K562 (cell line): ENCODE data around the gene SRI. TPM values are rescaled to one million over a fixed set of nuclear protein-coding genes. Genes with fewer than 3 reads are reported as not detected.

Source experiments
- ATAC-seq: fragments of 200-7000 bp; cut with Tn5 transposase; 3 replicates; pipeline ENCODE4 v1.9.1; 2020; ENCODE audit warnings: moderate library complexity
- BruUV-seq: library from RNA; stranded (reverse); fragments of 400-500 nt; replicated peaks from 2 replicates; lab custom pipeline; 2021; lab: Mats Ljungman, UMichigan
- CTCF ChIA-PET: fragments of 300-600 bp; formaldehyde crosslinking; extraction: SDS; loops from one replicate; lab custom pipeline; 2021; ENCODE audit warnings: low intra/inter-chr PET ratio; lab: Yijun Ruan, JAX
- POLR2A ChIA-PET: fragments of 300-600, 350-650 bp; sonication (Branson Sonifier 250); formaldehyde crosslinking; extraction: SDS; loops from one replicate; lab custom pipeline; 2021; ENCODE audit warnings: antibody characterized with exemption, inconsistent platforms; lab: Yijun Ruan, JAX
- DNase-seq, 4 experiments: peaks; one replicate each; pipeline versions ENCODE4 v3.0.0 to v3.0.0-alpha.2; 2011 to 2018; ENCODE audit warnings: low spot score in 3 of 4, mixed read lengths in 3 of 4; ENCODE audit errors: extremely low read depth in 1 of 4
- FAIRE-seq: peaks from 2 replicates; lab custom pipeline; 2011; peaks lifted over from hg19 to GRCh38; lab: Jason Lieb, UNC
- H2AFZ ChIP-seq: 2 replicates; pipeline ENCODE4 v1.6.0; 2011; ENCODE audit warnings: low read depth, low read length, control low read depth, inconsistent platforms
- H3K27ac ChIP-seq: fragments of 200-600 bp; 3 replicates; pipeline ENCODE4 v1.8.0; 2011; ENCODE audit warnings: low read depth, mild to moderate bottlenecking, control low read depth, inconsistent platforms, low read length, moderate library complexity, mixed read lengths; ENCODE audit errors: extremely low read depth
- H3K27me3 ChIP-seq, 2 experiments: fragments of 300-600 bp in 1 of 2; 2 replicates in 1 of 2; 3 replicates in 1 of 2; pipeline versions ENCODE4 v1.6.0 to v1.8.0; 2011; ENCODE audit warnings: inconsistent platforms in 2 of 2, low read length in 2 of 2, mild to moderate bottlenecking in 1 of 2, mixed read lengths in 1 of 2, moderate library complexity in 1 of 2; ENCODE audit not compliant: control insufficient read depth in 2 of 2, insufficient read depth in 2 of 2
- H3K36me3 ChIP-seq: fragments of 300-600 bp; 3 replicates; pipeline ENCODE4 v1.8.0; 2011; ENCODE audit warnings: mild to moderate bottlenecking, low read length, inconsistent platforms; ENCODE audit not compliant: control insufficient read depth, insufficient read depth
- H3K4me1 ChIP-seq, 2 experiments: fragments of 200-600 bp in 1 of 2; replicated peaks in 1 of 2; 2 replicates in 1 of 2; 3 replicates in 1 of 2; pipeline versions ENCODE4 v1.5.1 to v1.8.0; 2011; ENCODE audit warnings: inconsistent platforms in 2 of 2, low read length in 2 of 2, mild to moderate bottlenecking in 1 of 2, mixed read lengths in 1 of 2, moderate library complexity in 1 of 2; ENCODE audit not compliant: control insufficient read depth in 2 of 2, insufficient read depth in 2 of 2
- H3K4me2 ChIP-seq: 2 replicates; pipeline ENCODE4 v1.6.1; 2011; ENCODE audit warnings: low read length, control low read depth, inconsistent platforms, mixed read lengths; ENCODE audit not compliant: insufficient read depth
- H3K4me3 ChIP-seq: fragments of 200-600 bp; sonication (generic), shearing (Covaris generic); 2 replicates; pipeline ENCODE4 v1.5.1; 2016; ENCODE audit warnings: control low read depth, inconsistent platforms
- H3K79me2 ChIP-seq: fragments of 200-600 bp; 3 replicates; pipeline ENCODE4 v1.8.0; 2011; ENCODE audit warnings: low read length, inconsistent platforms; ENCODE audit not compliant: control insufficient read depth, insufficient read depth
- H3K9ac ChIP-seq, 2 experiments: 2 replicates each; pipeline versions ENCODE4 v1.6.0 to v1.6.1; 2011; ENCODE audit warnings: low read depth in 2 of 2, low read length in 2 of 2, control low read depth in 1 of 2, inconsistent platforms in 1 of 2, mild to moderate bottlenecking in 1 of 2, mixed read lengths in 1 of 2; ENCODE audit not compliant: insufficient read depth in 1 of 2
- H3K9me1 ChIP-seq: one replicate; pipeline ENCODE4 v1.6.0; 2011; ENCODE audit warnings: inconsistent platforms, mild to moderate bottlenecking, low read length, moderate library complexity; ENCODE audit not compliant: control insufficient read depth, insufficient read depth
- H3K9me3 ChIP-seq: replicated peaks from 2 replicates; pipeline ENCODE4 v1.5.1; 2011; ENCODE audit warnings: low read depth, low read length, inconsistent platforms; ENCODE audit not compliant: control insufficient read depth, insufficient read depth
- H4K20me1 ChIP-seq: replicated peaks from 2 replicates; pipeline ENCODE4 v1.6.1; 2011; ENCODE audit warnings: low read length, inconsistent platforms, mixed read lengths; ENCODE audit not compliant: control insufficient read depth, insufficient read depth
- DPF2 ChIP-seq: fragments of 450-650 bp; IDR thresholded peaks from 2 replicates; pipeline ENCODE4 v1.6.1; 2016
- EHMT2 ChIP-seq: fragments of 450-650 bp; IDR thresholded peaks from 2 replicates; pipeline ENCODE4 v1.6.1; 2018; ENCODE audit warnings: antibody characterized with exemption
- ELF1 ChIP-seq: fragments of 200-800 bp; sonication (Bioruptor generic); IDR thresholded peaks from 2 replicates; pipeline ENCODE4 v1.6.1; 2016; ENCODE audit warnings: missing genetic modification characterization, missing compliant biosample characterization
- ETV1 ChIP-seq: fragments of 450-650 bp; conservative IDR thresholded peaks from 2 replicates; pipeline ENCODE4 v1.6.1; 2016; ENCODE audit warnings: missing genetic modification characterization, control low read depth, low read depth, missing compliant biosample characterization
- KLF10 ChIP-seq: fragments of 250-450 bp; sonication (Bioruptor Pico); IDR thresholded peaks from 2 replicates; pipeline ENCODE4 v1.6.1; 2021; ENCODE audit warnings: matching md5 sums
- MAZ ChIP-seq, 2 experiments: fragments of 450-650 bp in 1 of 2; sonication (generic) in 1 of 2; formaldehyde crosslinking; IDR thresholded peaks in 1 of 2; conservative IDR thresholded peaks in 1 of 2; 2 replicates each; pipeline versions ENCODE4 v1.4.0 to v1.5.0; 2020; ENCODE audit warnings: mild to moderate bottlenecking in 1 of 2, missing genetic modification reagents in 1 of 2
- RB1 ChIP-seq: fragments of 450-650 bp; IDR thresholded peaks from 2 replicates; pipeline ENCODE4 v1.6.1; 2017; ENCODE audit warnings: low read depth, mild to moderate bottlenecking
- SP2 ChIP-seq: IDR thresholded peaks from 2 replicates; pipeline ENCODE4 v1.6.1; 2011; ENCODE audit warnings: mild to moderate bottlenecking, low read depth, low read length, moderate library complexity; ENCODE audit not compliant: poor library complexity, severe bottlenecking; ENCODE audit errors: extremely low read depth
- WGBS: fragments of 100-300 bp; shearing (Covaris generic); methylation state at CpG from one replicate; pipeline ENCODE4 v1.1.6; 2016; ENCODE audit warnings: low coverage, mixed read lengths; ENCODE audit not compliant: insufficient coverage; ENCODE audit errors: missing lambda C conversion rate; 5-methylcytosine and 5-hydroxymethylcytosine counted together
- in situ Hi-C: fragments of 300-500 bp; cut with MboI; formaldehyde crosslinking; loops from 4 replicates; pipeline ENCODE4 v1.15.0; 2018; ENCODE audit warnings: inconsistent platforms, mixed read lengths
- intact Hi-C: fragments of 100-400 bp; cut with micrococcal nuclease; formaldehyde crosslinking; loops from 2 replicates; pipeline ENCODE4 v1.14.2; 2022
- polyA plus RNA-seq, 8 experiments: library from polyadenylated mRNA; depleted of rRNA in 4 of 8; stranded (reverse) in 5 of 8; unstranded in 3 of 8; fragments of >200 nt; fragmentation: Nextera tagmentation in 2 of 8; fragmentation: Illumina TruSeq in 1 of 8; extraction: Ambion mirVana in 2 of 8; extraction: Trizol in 1 of 8; gene quantifications; 2 replicates each; pipeline versions ENCODE4 v1.2.1 to v1.2.3, GENCODE V29; 2011 to 2014; ENCODE audit warnings: inconsistent platforms in 1 of 8, missing spikeins in 1 of 8
- total RNA-seq, 7 experiments: library from RNA; depleted of rRNA in 6 of 7; stranded (reverse); fragments of >200 nt in 6 of 7; fragmentation: Illumina TruSeq in 2 of 7; extraction: Trizol in 2 of 7; gene quantifications; 2 replicates each; pipeline versions ENCODE4 v1.2.1 to v1.2.3, GENCODE V29; 2011 to 2021; ENCODE audit warnings: low replicate concordance in 1 of 7
- TF ChIP-seq, protein P1 (sequence below): fragments of 200-800 bp; sonication (Bioruptor generic); IDR thresholded peaks from 2 replicates; pipeline ENCODE4 v1.6.1; 2017; ENCODE audit warnings: missing genetic modification characterization, missing compliant biosample characterization
- TF ChIP-seq, protein P2 (sequence below), 2 experiments: fragments of 200-800 bp in 1 of 2; sonication (Bioruptor generic) in 1 of 2; sonication (generic) in 1 of 2; formaldehyde crosslinking in 1 of 2; IDR thresholded peaks in 1 of 2; conservative IDR thresholded peaks in 1 of 2; 2 replicates each; pipeline versions ENCODE4 v1.5.0 to v1.6.1; 2016 to 2020; ENCODE audit warnings: missing compliant biosample characterization in 1 of 2, missing genetic modification characterization in 1 of 2, missing genetic modification reagents in 1 of 2

Gene SRI
- total and polyA plus RNA-seq, 9 of the 15 experiments (the other 6 are each of a cell fraction or from before 2014, with no cell fraction given) = 56.4 to 158 (median 119) TPM

DNA sequence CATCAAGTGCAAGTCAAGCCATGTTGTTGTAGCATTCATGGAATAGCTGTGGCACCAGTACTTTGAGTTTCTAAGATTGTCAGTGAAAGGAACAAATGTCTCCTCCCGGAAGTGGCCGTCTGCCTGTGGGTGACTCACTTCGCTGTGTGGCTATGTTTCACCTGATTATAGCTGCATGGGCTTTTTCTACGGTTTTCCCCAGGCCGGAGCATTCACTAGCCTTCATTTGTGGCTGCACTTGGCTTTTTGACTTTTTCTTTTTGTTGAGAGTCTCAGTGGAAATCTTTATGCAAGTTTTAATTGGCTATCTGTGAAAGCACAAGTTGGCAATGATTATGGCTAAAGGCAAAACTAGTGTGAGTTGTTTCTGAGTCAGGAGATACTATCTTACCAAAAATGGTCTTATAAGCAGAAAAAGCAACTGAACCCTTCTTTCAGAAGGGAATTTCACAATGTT is 35.0 kb downstream of the SRI start:
- FAIRE-seq = peak; percentile 71
- CTCF ChIA-PET = interaction anchor here (0.7 kb wide), 1 partner anchor 393 kb away, joined by 3 read pairs; no protein-coding TSS in a partner anchor
- intact Hi-C loops = no loop called here
- BruUV-seq = no TSS peak
- Histone ChIP-seq H3K27ac (peak overlapping the region; percentile 63; the same call in 2 of the 3 replicates), H3K79me2 (no peaks in the 10 kb centered on the region), H3K4me1 (peaks cover 0 to 10% of the 10 kb centered on the region in 2 experiments; a peak in 3 of 5 replicates), H3K9ac (no peak overlapping the region; a peak in 1 of 4 replicates), H3K4me3 (no peak overlapping the region), H3K9me3 (no peaks in the 10 kb centered on the region), H4K20me1 (no peaks in the 10 kb centered on the region), H3K27me3 (peaks cover 0 to 2% of the 10 kb centered on the region in 2 experiments; a peak in 1 of 5 replicates), H2AFZ (peak overlapping the region; percentile 95), H3K4me2 (peak overlapping the region; percentile 42; the same call in 1 of the 2 replicates), H3K36me3 (no peaks in the 10 kb centered on the region), H3K9me1 (no peaks in the 10 kb centered on the region)
- POLR2A ChIA-PET = interaction anchor here (1.6 to 1.9 kb wide), 3 partner anchors 9 to 17 kb away, joined by 3 to 8 read pairs (median 4); no protein-coding TSS in a partner anchor
- DNase-seq = peak in 2 of 4 experiments; percentile 37 to 56
- 8% methylated on average over 5 of the region's 5 CpGs for whole genome bisulfite sequencing
- in situ Hi-C loops = no loop called here
- peak; percentile 92 for ATAC-seq
- TF ChIP-seq, protein P1, sequence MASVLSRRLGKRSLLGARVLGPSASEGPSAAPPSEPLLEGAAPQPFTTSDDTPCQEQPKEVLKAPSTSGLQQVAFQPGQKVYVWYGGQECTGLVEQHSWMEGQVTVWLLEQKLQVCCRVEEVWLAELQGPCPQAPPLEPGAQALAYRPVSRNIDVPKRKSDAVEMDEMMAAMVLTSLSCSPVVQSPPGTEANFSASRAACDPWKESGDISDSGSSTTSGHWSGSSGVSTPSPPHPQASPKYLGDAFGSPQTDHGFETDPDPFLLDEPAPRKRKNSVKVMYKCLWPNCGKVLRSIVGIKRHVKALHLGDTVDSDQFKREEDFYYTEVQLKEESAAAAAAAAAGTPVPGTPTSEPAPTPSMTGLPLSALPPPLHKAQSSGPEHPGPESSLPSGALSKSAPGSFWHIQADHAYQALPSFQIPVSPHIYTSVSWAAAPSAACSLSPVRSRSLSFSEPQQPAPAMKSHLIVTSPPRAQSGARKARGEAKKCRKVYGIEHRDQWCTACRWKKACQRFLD (CRISPR knock-in tag) = peak; percentile 87
- TF ChIP-seq, protein P2, sequence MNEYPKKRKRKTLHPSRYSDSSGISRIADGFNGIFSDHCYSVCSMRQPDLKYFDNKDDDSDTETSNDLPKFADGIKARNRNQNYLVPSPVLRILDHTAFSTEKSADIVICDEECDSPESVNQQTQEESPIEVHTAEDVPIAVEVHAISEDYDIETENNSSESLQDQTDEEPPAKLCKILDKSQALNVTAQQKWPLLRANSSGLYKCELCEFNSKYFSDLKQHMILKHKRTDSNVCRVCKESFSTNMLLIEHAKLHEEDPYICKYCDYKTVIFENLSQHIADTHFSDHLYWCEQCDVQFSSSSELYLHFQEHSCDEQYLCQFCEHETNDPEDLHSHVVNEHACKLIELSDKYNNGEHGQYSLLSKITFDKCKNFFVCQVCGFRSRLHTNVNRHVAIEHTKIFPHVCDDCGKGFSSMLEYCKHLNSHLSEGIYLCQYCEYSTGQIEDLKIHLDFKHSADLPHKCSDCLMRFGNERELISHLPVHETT (CRISPR knock-in tag; conservative IDR thresholded peaks at IDR 0.05 in 1 of 2, IDR thresholded peaks at IDR 0.05 in 1 of 2) = peak in 1 of 2 experiments; percentile 84; a peak in 2 of 4 replicates
- TF ChIP-seq SP2 (no peak), KLF10 (CRISPR knock-in tag) (no peak), ETV1 (tag) (peak; percentile 52; the same call in 1 of the 2 replicates), ELF1 (tag) (peak; percentile 72), MAZ (CRISPR knock-in tag; conservative IDR thresholded peaks at IDR 0.05 in 1 of 2, IDR thresholded peaks at IDR 0.05 in 1 of 2) (no peak), RB1 (no peak), DPF2 (peak; percentile 75), EHMT2 (peak; percentile 83; the same call in 1 of the 2 replicates)
